ENCODE results near the gene TGFB1I1.
"Not testable (repeated sequence)": the region's sequence is repeated elsewhere in the genome, so short reads cannot be mapped to it uniquely, and the experiment has no call there.

The TGFB1I1 gene

DNA sequence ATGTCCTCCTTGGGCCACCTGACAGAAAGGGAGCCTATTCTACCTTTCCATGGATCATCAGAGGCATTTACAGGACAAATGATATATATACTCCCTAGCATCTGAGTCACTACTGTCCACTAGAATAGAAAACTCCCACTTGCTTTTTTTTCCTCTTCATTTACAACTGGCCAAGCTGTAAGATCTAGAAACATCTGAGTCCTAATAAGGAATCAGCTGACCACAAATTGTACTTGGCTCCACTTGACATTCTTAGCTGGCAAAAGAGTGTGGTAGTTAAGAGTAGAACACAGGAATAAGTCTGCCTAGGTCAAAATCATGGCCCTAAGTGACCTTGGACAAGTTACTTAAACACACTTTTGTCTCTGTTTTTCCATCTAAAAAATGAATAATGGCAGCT is 31.0 kb downstream of the TGFB1I1 start:
- no peak overlapping the region for H3K27ac Mint-ChIP-seq
- no peak overlapping the region for H3K4me3 Mint-ChIP-seq

DNA sequence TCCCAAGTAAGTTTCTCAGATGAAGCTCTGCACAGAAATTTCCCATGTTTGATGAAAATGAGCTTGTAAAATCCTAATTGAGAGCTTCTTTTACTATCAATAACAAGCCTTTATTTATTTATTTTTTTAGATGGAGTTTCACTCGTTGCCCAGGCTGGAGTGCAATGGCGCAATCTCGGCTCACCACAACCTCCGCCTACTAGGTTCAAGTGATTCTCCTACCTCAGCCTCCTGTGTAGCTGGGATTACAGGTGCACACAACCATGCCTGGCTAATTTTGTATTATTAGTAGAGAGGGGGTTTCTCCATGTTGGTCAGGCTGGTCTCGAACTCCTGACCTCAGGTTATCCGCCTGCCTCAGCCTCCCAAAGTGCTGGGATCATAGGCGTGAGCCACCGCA is 31.6 kb downstream of the TGFB1I1 start:
- H3K27me3 Mint-ChIP-seq (ENCODE audit: low read depth); H3K4me3 Mint-ChIP-seq; H3K9me3 Mint-ChIP-seq; H3K27ac Mint-ChIP-seq: not testable (repeated sequence)
- Mint-ChIP-seq H3K4me1 (peaks cover 11% of the 10 kb centered on the region), H3K36me3 (ENCODE audit: low read depth) (peaks cover 15% of the 10 kb centered on the region)

More for the DNA sequence above, 31.0 kb downstream of the TGFB1I1 start:
- no peaks in the 10 kb centered on the region for H3K27me3 Mint-ChIP-seq (ENCODE audit: low read depth)
- TF ChIP-seq, protein P1, sequence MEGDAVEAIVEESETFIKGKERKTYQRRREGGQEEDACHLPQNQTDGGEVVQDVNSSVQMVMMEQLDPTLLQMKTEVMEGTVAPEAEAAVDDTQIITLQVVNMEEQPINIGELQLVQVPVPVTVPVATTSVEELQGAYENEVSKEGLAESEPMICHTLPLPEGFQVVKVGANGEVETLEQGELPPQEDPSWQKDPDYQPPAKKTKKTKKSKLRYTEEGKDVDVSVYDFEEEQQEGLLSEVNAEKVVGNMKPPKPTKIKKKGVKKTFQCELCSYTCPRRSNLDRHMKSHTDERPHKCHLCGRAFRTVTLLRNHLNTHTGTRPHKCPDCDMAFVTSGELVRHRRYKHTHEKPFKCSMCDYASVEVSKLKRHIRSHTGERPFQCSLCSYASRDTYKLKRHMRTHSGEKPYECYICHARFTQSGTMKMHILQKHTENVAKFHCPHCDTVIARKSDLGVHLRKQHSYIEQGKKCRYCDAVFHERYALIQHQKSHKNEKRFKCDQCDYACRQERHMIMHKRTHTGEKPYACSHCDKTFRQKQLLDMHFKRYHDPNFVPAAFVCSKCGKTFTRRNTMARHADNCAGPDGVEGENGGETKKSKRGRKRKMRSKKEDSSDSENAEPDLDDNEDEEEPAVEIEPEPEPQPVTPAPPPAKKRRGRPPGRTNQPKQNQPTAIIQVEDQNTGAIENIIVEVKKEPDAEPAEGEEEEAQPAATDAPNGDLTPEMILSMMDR (IDR thresholded peaks at IDR 0.05; ENCODE audit: unreplicated experiment in 3 of 3): no peak
- peaks cover 9% of the 10 kb centered on the region for H3K4me1 Mint-ChIP-seq
- peaks cover 18% of the 10 kb centered on the region for H3K36me3 Mint-ChIP-seq (ENCODE audit: low read depth)
- H3K9me3 Mint-ChIP-seq: no peaks in the 10 kb centered on the region

DNA sequence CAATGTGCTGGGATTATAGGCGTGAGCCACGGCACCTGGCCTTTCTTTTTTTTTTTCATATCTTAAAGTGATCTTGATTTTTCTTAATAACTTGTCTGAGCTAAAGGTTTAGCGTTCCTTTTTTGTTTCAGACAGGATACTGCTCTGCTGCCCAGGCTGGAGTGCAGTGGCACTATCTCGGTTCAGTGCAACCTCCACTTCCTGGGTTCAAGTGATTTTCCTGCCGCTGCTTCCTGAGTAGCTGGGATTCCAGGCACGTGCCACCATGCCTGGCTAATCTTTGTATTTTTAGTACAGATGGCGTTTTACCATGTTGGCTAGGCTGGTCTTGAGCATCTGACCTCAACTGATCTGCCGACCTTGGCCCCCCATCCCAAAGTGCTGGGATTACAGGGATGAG is 32.2 kb downstream of the TGFB1I1 start:
- Mint-ChIP-seq H3K27me3 (ENCODE audit: low read depth) (no peaks in the 10 kb centered on the region), H3K4me3 (no peak overlapping the region), H3K27ac (no peak overlapping the region), H3K36me3 (ENCODE audit: low read depth) (peaks cover 9% of the 10 kb centered on the region), H3K9me3 (no peaks in the 10 kb centered on the region), H3K4me1 (peaks cover 17% of the 10 kb centered on the region)
- TF ChIP-seq, protein P1 (IDR thresholded peaks at IDR 0.05; ENCODE audit: unreplicated experiment in 3 of 3): no peak

DNA sequence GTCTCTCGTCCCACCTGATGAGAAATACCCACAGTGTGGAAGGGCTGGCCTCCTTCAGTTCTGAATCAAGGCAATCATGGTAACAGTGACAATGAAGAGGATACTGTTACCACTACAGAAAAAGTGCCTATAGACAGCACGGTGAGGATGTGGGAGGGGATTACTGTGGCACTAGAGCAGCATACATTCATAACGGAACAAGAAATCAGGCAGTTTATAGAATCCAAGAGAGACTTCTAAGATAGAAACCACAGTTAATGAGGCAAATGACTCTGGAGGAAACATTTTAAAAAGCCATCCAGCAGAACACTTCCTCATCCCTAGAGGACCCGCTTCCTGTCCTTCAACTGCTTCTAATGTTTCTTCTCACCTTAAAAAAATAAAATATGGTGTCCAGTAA is 33.5 kb downstream of the TGFB1I1 start:
- H3K4me1 Mint-ChIP-seq: peaks cover 20% of the 10 kb centered on the region
- peak overlapping the region in 1 of 3 experiments; percentile 29 for H3K27ac Mint-ChIP-seq
- TF ChIP-seq, protein P1 (IDR thresholded peaks at IDR 0.05; ENCODE audit: unreplicated experiment in 3 of 3): no peak
- H3K36me3 Mint-ChIP-seq (ENCODE audit: low read depth): peaks cover 4% of the 10 kb centered on the region
- H3K9me3 Mint-ChIP-seq: no peaks in the 10 kb centered on the region
- peak overlapping the region in 2 of 3 experiments; percentile 51 to 68 for H3K4me3 Mint-ChIP-seq
- no peaks in the 10 kb centered on the region for H3K27me3 Mint-ChIP-seq (ENCODE audit: low read depth)

DNA sequence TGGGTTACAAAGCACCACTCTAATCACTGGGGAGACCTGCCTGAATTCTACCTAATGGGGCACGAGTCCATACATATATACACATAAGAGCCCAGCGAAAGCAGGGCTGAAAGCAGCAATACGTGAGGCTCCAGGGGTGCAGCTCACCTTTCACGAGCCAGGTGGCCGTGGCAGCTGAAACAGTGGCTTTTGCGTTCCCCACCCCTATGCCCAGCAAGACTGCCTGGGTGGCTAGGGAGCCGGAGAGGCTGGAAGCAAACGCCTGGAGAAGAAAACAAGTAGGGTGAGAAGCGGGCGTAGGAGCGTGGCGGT is 35.6 kb downstream of the TGFB1I1 start:
- H3K27me3 Mint-ChIP-seq (ENCODE audit: low read depth): no peaks in the 10 kb centered on the region
- H3K36me3 Mint-ChIP-seq (ENCODE audit: low read depth): peaks cover 4% of the 10 kb centered on the region
- H3K4me1 Mint-ChIP-seq: peaks cover 20% of the 10 kb centered on the region
- TF ChIP-seq, protein P1 (IDR thresholded peaks at IDR 0.05; ENCODE audit: unreplicated experiment in 3 of 3): no peak
- peak overlapping the region; percentile 92 to 99 (median 94) for H3K4me3 Mint-ChIP-seq
- no peaks in the 10 kb centered on the region for H3K9me3 Mint-ChIP-seq
- H3K27ac Mint-ChIP-seq: peak overlapping the region; percentile 97 to 100 (median 100)

DNA sequence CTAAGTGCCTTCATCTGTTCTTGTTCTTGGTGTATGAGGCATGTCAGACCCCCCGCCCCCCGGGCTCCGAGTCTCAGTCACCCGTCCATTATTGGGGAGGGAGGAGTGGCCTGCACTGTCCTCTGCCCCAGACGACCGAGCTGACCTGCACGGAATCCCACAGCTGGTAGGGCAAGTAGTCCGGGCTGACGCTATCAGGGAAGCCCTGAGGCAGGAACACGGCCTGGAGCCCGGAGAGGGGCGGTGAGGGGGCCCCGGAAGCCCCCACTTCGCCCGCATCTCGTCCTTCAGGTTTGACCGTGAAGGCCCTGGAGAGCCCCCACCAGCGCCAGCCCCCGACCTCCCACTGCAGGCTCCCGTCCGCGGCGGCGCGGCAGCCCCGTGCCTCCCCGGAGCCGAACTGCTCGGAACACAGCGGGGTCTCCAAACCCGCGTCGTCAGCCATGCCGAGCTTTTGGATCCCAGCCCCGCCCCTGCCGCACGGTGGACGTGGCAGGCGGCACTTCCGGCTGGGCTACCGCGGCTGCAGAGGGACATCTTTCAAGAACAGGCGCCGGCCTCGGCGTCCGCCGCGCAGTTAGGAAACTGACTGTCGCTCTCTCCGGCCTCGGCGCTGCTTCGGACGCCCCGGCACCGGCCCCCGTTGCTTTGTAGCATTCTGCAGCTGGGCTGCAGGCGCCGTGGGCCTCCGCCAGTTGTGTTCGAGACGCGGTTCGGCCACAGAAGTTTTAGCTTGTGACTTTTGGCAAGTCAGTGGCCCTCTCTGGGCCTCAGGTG is 36.2 kb downstream of the TGFB1I1 start, which contains the start of gene RUSF1:
Gene RUSF1 (minus strand): TSS at position 463 of the 777 bp plus-strand sequence. CDS start 18 bp downstream, at position 445.
- Mint-ChIP-seq H3K4me3 (peak within 1 kb of the TSS; percentile 92 to 99 (median 94)), H3K27ac (peak within 1 kb of the TSS; percentile 100), H3K36me3 (ENCODE audit: low read depth) (peaks cover 4% of the 10 kb centered on the region), H3K9me3 (no peaks in the 10 kb centered on the region), H3K27me3 (ENCODE audit: low read depth) (no peaks in the 10 kb centered on the region), H3K4me1 (peaks cover 20% of the 10 kb centered on the region)
- TF ChIP-seq, protein P1 (IDR thresholded peaks at IDR 0.05; ENCODE audit: unreplicated experiment in 3 of 3): no peak

Data from nephron (organoid).